Stomach smooth muscle (tissue), 2 donors: Measurements from ENCODE around the gene SMURF2.
"Not testable (repeated sequence)": the region's sequence is repeated elsewhere in the genome, so short reads cannot be mapped to it uniquely, and the experiment has no call there.

Experiments used
- H3K27ac ChIP-seq: one replicate; pipeline ENCODE4 v1.7.0; 2013; ENCODE audit warnings: mild to moderate bottlenecking, low read length, inconsistent platforms
- H3K27me3 ChIP-seq, 2 donors: one replicate each; pipeline ENCODE4 v1.7.0; 2013; ENCODE audit warnings: low read length in 2 of 2; ENCODE audit not compliant: insufficient read depth in 2 of 2, control insufficient read depth in 1 of 2
- H3K36me3 ChIP-seq, 2 donors: one replicate each; pipeline ENCODE4 v1.7.0; 2013; ENCODE audit warnings: low read length in 2 of 2; ENCODE audit not compliant: control insufficient read depth in 2 of 2, insufficient read depth in 2 of 2
- H3K4me1 ChIP-seq: one replicate; pipeline ENCODE4 v1.7.0; 2013; ENCODE audit warnings: low read length; ENCODE audit not compliant: control insufficient read depth, insufficient read depth
- H3K4me3 ChIP-seq, 2 donors: one replicate each; pipeline ENCODE4 v1.7.0; 2013; ENCODE audit warnings: low read length in 2 of 2
- H3K9ac ChIP-seq, 2 donors: one replicate each; pipeline ENCODE4 v1.7.0; 2013; ENCODE audit warnings: low read length in 2 of 2, mild to moderate bottlenecking in 1 of 2
- H3K9me3 ChIP-seq, 2 donors: one replicate each; pipeline ENCODE4 v1.7.0; 2013; ENCODE audit warnings: low read length in 2 of 2; ENCODE audit not compliant: control insufficient read depth in 2 of 2
- donor health status: healthy.
- donor health status: Pancreatic carcinoma.

SMURF2 gene

DNA sequence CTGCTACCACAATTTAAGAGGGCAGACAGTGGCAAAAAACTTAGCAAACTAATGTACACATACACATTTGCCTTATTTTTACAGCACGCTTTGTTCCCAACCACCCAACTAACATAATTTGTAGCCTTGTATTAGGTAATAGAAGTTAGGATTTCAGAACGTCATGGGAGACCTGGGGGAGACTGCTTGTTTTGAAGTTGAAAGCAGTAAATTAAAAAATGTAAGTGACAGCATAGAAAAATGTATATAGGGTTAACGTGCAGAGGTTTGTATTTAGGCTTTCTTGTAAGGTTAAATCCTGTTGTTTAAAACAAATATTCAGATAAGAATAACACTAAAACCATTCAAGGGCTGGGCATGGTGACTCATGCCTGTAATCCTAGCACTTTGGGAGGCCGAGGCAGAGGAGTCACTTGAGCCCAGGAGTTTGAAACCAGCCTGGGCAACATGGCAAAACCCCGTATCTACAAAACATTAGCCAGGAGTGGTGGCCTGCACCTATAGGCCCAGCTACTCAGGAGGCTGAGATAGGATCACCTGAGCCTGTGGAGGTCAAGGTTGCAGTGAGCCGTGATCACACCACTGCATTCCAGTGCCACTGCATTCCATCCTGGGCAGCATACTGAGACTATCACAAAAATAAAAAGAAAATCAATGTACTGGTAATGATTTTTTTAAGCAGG is 2.3 kb upstream of the SMURF2 start:
- H3K4me1 ChIP-seq, H3K27me3 ChIP-seq, H3K27ac ChIP-seq, H3K4me3 ChIP-seq, H3K9ac ChIP-seq, H3K9me3 ChIP-seq, H3K36me3 ChIP-seq: not testable (repeated sequence)

DNA sequence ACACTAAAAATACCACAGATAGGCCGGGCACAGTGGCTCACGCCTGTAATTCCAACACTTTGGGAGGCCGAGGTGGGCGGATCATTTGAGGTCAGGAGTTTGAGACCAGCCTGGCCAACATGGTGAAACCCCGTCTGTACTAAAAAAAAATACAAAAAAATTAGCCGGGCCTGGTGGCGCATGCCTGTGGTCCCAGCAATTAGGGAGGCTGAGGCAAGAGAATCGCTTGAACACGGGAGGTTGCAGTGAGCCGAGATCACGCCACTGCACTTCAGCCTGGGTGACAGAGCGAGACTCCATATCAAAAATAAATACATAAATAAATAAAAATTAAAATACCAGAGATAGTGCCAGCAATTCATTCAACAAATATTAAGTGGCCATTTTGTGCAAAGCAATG is 1.7 kb upstream of the SMURF2 start:
- H3K36me3 ChIP-seq, H3K4me3 ChIP-seq, H3K4me1 ChIP-seq, H3K27ac ChIP-seq, H3K27me3 ChIP-seq, H3K9me3 ChIP-seq, H3K9ac ChIP-seq: not testable (repeated sequence)

DNA sequence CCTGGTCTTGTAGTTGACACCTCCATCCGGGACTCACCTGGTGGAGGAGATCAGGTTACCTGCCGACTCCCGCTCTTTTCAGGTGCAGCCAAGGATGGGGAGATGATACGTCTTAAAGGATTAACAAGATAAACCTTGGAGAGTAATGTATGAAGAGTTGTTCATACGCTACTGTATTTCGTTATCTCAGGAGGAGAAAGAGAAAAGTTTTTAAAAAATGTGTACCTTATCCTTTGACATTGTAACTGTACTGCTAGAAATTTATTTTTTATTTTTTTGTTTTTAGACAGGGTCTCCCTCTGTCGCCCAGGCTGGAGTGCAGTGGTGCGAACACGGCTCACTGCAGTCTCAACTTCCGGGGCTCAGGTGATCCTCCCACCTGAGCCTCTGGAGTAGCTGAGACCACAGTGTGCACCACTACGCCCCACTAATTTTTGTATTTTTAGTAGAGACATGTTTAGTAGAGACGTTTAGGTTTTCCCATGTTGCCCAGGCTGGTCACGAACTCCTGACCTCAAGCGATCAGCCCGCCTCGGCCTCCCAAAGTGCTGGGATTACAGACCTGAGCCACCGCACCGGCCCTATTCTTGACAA is 764 bp upstream of the SMURF2 start:
- peak overlapping the region; percentile 76 to 78 for H3K4me3 ChIP-seq
- H3K27ac ChIP-seq = no peak overlapping the region
- H3K27me3 ChIP-seq = no peaks in the 10 kb centered on the region
- no peaks in the 10 kb centered on the region for H3K9me3 ChIP-seq
- H3K4me1 ChIP-seq = peaks cover 5% of the 10 kb centered on the region
- no peaks in the 10 kb centered on the region for H3K36me3 ChIP-seq
- H3K9ac ChIP-seq = peak overlapping the region; percentile 58 to 64

DNA sequence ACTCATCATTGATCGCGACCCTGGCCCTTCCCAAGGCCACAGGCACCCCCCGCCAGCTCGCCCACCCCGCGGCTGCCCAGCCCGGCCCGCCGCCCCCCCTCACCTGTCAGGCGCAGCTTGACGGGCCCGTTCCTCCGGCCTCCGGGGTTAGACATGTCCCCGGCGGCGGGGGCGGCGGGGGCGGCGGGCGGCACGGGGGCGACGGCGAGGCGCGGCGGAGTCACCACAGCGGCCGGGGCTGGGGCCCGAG is 456 bp downstream of the SMURF2 start:
- H3K4me3 ChIP-seq = peak overlapping the region; percentile 45 to 80
- H3K36me3 ChIP-seq = no peaks in the 10 kb centered on the region
- H3K27me3 ChIP-seq = no peaks in the 10 kb centered on the region
- peak overlapping the region; percentile 24 for H3K27ac ChIP-seq
- H3K9me3 ChIP-seq = no peaks in the 10 kb centered on the region
- peaks cover 10% of the 10 kb centered on the region for H3K4me1 ChIP-seq
- peak overlapping the region; percentile 59 to 72 for H3K9ac ChIP-seq

DNA sequence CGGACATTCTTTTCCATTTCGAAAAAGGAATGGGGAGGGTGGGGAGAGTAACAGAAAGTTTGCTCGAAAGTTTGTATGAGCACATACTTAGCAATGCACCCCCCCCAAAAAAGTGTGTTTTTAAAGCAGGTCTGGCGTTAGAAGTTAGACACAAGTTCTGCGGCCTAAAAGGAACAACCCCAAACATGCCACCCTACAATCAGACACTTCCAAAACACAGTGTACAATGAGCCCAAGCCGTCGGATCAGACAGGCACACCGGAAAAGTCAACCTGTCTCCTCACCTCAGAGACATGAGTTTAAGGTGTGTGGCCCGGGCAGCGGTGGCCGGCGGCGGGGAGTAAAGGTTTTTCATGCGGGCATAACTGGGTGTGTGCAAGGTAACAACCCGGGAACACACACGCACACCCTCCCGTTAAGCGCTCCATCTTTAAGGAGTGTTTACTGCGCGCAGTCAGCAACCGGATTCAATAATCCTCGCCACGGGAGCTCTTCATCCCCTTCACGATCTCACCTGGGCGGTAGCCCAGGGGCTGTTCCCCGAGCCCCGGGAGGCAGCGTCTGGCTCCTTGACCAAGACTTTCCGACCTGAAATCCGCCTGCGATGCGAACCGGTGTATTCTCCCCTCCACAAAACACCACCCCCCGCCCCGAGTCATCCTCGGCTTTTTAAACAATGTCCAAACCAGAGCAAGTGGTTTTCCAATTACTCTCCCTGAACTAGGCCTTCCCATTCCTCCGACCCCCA is 955 bp downstream of the SMURF2 start:
- H3K27me3 ChIP-seq, H3K36me3 ChIP-seq, H3K4me1 ChIP-seq, H3K9me3 ChIP-seq: not testable (repeated sequence)
- H3K27ac ChIP-seq = peak overlapping the region; percentile 24
- H3K9ac ChIP-seq = peak overlapping the region; percentile 59 to 72
- peak overlapping the region; percentile 45 to 80 for H3K4me3 ChIP-seq

DNA sequence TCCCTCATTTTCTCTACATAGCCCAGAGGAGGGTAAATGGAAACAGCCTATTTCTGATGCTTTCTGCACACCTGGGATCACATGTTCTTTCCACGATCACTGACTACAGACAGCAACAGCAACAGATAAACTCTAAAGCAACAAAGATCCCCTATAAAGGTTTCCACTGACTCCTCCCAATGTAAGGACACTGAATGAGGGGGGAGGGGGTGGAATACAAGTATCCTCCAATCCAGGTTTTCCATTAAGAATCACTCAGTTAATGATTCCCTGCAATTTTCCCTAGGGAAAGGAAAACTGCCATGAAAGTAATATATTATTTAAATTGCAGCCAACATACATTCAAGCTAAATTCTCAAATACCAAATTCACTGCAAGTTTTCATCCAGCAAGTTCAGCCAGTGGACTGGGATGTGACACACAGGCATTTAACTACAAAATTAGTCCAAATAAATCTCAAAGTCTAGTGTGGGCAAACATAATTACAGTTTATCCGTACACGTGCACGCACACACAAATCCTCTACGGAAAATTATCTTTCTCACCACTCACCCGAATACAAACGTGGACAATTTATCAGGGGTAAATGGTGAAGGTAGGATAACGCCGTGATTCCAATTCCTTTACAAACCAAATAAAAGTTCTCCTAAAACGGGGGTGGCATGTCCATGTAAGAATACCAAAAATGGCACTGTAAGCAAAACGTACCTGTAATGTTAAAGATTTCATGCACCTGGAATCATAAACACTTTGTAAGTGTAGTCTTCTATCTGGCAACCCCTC is 1.7 kb downstream of the SMURF2 start:
- not testable (repeated sequence) for H3K36me3 ChIP-seq, H3K27ac ChIP-seq, H3K4me1 ChIP-seq, H3K9me3 ChIP-seq, H3K27me3 ChIP-seq
- Histone ChIP-seq H3K9ac (peak overlapping the region in 1 of 2 donors; percentile 22), H3K4me3 (peak overlapping the region; percentile 45 to 80)

DNA sequence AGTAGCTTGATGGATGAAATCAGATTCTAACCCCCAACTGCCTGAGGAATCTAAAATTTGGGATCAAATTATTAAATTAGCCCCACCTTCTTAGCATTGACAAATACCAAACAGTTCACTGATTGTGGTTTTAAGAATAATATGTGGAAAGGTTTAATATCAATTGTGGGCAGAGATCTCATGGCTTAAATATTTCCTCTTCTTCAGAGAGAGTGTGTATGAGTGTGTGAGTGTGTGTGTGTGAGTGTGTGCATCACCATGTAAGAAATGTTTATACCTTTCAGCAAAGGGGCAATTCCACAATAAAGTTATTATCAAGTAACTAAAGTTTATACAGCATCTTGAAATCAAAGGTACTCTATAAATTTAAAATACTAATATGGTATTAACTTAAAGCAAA is 3.2 kb downstream of the SMURF2 start:
- no peak overlapping the region for H3K27ac ChIP-seq
- no peaks in the 10 kb centered on the region for H3K27me3 ChIP-seq
- no peaks in the 10 kb centered on the region for H3K9me3 ChIP-seq
- peaks cover 10% of the 10 kb centered on the region for H3K4me1 ChIP-seq
- no peaks in the 10 kb centered on the region for H3K36me3 ChIP-seq
- no peak overlapping the region for H3K4me3 ChIP-seq
- H3K9ac ChIP-seq = no peak overlapping the region

DNA sequence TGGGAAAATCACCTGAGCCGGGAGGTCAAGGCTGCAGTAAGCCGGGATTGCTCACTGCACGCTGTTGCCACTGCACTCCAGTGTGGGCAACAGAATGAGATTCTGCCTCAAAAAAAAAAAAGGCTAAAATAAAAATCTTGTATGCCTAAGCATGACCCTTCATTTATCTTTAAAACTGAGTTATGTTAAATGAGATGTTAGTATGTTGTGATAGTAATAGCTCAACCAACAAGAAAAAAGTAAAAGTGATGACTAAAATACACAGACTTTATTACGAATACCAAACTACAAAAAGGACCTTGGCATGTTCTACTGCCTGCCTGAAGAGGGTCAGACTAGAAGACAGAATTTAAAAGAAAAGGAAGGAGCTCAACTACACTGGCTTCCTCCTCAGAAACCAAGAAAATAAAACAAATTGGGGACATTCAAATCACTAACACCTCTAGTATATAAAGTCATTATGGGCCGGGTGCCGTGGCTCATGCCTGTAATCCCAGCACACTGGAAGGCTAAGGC is 4.4 kb downstream of the SMURF2 start:
- Histone ChIP-seq H3K27ac (no peak overlapping the region), H3K9me3 (no peaks in the 10 kb centered on the region), H3K36me3 (no peaks in the 10 kb centered on the region), H3K4me1 (peaks cover 9% of the 10 kb centered on the region), H3K4me3 (no peak overlapping the region), H3K9ac (no peak overlapping the region), H3K27me3 (no peaks in the 10 kb centered on the region)

DNA sequence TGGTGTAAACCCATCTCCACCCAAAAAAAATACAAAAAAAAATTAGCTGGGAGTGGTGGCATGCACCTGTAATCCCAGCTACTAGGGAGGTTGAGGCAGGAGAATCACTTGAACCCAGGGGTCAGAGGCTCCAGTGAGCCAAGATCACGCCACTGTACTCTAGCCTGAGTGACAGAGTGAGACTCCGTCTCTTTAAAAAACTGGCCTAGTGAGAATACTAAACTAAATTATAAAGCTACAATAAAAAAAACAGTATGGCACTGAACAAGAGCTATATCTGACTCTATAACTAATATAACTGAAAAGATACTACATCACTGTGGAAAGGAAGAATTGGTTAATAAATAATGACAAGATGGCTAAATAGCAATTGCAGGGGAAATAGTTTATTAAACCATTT is 6.4 kb downstream of the SMURF2 start:
- Histone ChIP-seq H3K4me1 (peaks cover 9% of the 10 kb centered on the region), H3K27me3 (no peaks in the 10 kb centered on the region)

DNA sequence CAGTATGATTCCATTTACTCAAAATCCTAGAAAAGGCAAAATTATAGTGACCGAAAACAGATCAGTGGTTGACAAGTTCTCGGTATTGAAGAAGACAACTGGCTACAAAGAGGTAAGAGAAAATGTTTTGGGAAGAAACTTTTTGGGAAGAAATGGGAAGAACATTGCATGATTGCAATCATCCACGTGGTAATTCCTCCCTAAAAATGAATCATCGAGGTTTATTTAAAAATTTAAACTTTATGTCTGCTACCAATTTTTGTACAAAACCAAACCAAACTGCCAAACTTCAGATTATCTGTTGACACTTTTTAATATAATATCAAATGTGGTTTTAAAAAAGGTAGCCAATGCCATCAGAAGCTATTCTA is 8.1 kb downstream of the SMURF2 start:
- Histone ChIP-seq H3K36me3 (no peaks in the 10 kb centered on the region), H3K4me3 (no peak overlapping the region), H3K4me1 (peaks cover 11% of the 10 kb centered on the region), H3K9ac (no peak overlapping the region), H3K27ac (no peak overlapping the region), H3K27me3 (no peaks in the 10 kb centered on the region), H3K9me3 (no peaks in the 10 kb centered on the region)

More for the DNA sequence above, 6.4 kb downstream of the SMURF2 start:
- no peaks in the 10 kb centered on the region for H3K36me3 ChIP-seq
- no peak overlapping the region for H3K27ac ChIP-seq
- H3K9me3 ChIP-seq = no peaks in the 10 kb centered on the region
- H3K9ac ChIP-seq = no peak overlapping the region
- H3K4me3 ChIP-seq = no peak overlapping the region
